HG02870 (cell line): ENCODE data around the gene RPS6KB2.

Source experiments
- ATAC-seq: cut with Tn5 transposase; IDR thresholded peaks from one replicate; pipeline ENCODE4 v1.9.1; 2021; ENCODE audit warnings: mild to moderate bottlenecking, moderate library complexity; ENCODE audit not compliant: unreplicated experiment

The RPS6KB2 gene

DNA sequence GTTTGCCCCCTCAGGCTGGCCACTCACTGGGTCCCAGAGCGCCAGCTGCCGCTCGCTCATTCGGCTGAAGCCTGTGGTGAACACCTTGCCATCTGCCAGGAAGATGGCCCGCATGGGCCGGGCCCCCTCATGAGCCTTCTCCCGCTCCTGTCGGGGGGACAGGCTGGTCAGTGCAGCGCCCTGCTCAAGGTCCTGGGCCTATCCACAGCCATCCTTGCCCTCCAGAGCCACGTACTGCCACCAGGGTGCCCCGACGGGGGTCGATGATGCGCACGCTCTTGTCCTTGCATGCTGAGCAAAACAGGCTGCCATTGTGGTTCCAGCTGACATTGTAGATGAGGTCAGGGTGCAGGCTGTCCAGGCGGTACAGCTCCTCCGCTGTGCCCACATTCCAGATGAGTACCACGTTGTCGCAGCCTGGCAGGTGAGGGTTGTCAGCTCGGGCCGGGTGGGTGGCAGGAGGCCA, 12.8 kb downstream of the RPS6KB2 start:
- no peak for ATAC-seq

DNA sequence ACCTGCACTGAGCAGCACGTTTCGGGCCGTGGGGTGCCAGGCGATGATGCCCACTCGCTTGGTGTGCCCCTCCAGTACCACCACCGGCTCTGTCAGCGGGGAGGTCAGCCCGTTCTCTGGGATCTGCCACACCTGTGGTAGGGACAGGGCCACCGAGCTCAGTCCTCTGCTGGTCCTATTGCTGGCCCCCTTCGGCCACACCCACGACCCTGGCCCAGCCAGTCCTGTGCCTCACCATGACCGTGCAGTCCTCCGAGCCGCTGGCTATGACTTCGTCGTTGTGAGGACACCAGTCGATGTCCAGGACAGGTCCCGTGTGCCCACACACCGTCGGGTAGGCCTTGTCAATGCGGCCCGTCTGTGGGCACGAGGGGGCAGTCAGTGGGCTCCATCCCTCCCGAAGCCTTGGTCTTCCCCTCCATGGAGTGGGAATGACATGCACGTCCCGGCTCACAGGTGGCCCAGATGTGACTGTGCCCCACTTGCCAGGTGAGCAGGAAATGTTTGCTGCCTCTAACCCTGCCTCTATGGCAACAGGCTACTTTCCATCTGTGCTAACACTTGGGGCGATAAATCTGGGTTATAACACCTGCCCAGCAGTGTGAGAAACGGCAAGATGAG, 13.5 kb downstream of the RPS6KB2 start:
- no peak for ATAC-seq

DNA sequence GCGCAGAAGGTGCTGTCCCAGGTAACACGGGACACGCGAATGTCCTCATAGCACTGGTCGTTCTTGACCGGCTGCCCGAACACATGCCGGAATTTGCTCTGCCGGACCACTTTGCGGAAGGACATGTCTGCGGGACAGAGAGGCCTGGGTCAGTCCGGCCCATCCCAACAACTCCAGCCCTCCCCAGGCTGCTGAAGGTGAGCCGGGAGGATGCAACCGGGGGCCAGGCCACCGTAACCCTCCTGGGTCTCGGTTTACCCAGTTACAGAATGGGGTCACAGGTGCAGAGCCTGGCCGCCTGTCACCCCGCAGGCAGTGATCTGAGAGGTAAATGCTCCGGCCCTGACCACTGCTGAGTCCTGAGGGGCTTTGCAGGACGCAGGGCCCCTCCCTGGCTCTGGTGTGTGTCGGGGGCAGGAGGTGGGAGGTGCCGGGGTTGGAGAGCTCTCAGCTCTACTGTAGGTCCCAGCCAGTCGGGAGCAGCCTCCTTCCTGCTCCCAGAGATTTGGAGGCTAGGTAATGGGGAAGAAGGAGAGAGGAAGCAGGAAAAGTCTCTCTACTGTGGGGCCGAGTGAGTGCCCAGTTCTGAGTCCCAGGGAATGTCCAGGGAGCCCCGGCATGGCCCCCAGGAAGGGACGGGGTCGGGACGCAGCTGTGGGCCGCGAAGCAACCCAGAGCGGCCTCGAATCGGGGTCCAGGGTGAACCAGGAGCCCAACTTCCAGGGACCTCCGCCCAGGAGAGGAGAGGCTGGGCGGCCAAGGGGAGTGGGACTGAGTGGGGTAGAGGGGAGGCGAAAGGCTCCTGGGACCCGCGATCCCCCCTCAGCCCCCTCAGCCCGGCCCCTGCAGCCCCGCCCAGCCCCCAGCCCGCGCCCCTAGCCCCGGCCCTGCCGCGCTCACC, 14.5 kb downstream of the RPS6KB2 start:
- ATAC-seq: no peak

DNA sequence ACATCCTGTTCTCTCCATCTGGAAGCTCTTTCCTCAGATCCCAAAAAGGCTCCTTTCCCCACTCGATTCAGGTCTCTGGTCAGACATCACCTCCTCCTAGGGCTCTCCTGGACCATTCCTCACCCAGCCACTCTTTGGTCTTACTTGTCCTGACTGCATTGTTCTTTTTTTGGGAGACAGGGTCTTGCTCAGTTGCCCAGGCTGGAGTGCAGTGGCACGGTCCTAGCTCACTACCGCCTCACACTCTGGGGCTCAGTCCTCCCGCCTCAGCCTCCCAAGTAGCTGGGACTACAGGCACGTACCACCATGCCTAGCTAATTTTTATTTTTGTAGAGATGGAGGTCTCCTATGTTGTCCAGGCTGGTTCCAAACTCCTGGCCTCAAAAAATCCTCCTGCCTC, 17.2 kb downstream of the RPS6KB2 start:
- no peak for ATAC-seq

DNA sequence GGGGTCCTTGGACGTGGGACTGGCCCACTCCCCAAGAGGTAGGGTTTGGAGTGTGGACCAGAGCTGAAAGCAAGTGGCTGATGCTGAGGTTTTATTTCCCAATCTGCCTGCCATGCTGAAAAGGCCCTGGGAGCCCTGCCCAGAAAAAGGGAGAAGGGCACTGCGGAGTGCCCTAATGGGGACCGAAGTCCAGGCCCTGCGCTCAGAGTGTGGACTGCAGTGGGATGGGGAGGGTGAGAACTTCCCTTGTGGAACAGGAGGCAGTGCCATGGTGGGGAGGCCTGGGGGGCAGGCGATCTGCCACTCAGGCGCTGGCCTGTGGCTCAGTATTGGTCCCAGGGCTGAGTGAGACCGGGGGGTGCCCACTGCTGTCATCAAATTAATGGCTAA, 19.9 kb downstream of the RPS6KB2 start:
- no peak for ATAC-seq

DNA sequence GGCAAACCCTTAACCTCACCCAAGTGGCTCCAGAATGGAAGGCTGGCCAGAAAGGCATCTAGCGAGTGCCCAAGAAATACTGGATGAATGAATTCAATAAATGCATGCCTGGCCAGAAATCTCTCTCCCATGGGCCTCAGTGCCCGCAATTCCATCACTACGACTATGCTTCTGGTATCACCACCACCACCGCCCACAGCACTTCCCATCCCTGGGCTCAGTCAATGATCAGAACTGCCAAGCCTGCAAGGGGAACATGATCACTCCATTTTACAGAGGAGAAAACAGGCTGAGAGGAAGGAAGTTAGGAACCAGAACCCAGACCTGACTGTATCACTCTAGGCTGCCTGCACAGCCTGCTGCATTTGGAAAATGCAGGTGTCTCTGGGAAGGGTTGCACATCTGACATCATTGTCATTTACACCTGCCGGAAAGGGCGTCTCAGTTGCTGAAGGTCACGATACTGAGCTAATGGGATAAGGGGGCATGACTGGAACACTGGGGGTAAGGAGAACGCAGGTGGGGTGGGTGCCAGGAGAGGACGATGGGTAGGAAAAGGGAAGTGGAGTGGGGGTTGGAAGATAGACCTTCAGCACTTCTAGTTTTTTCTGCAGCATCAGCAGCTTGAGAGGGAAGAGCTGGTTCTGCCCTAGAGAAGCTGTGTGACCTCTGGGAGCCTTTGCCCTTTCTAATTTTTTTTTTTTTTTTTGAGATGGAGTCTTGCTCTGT, 21.0 kb downstream of the RPS6KB2 start:
- no peak for ATAC-seq

DNA sequence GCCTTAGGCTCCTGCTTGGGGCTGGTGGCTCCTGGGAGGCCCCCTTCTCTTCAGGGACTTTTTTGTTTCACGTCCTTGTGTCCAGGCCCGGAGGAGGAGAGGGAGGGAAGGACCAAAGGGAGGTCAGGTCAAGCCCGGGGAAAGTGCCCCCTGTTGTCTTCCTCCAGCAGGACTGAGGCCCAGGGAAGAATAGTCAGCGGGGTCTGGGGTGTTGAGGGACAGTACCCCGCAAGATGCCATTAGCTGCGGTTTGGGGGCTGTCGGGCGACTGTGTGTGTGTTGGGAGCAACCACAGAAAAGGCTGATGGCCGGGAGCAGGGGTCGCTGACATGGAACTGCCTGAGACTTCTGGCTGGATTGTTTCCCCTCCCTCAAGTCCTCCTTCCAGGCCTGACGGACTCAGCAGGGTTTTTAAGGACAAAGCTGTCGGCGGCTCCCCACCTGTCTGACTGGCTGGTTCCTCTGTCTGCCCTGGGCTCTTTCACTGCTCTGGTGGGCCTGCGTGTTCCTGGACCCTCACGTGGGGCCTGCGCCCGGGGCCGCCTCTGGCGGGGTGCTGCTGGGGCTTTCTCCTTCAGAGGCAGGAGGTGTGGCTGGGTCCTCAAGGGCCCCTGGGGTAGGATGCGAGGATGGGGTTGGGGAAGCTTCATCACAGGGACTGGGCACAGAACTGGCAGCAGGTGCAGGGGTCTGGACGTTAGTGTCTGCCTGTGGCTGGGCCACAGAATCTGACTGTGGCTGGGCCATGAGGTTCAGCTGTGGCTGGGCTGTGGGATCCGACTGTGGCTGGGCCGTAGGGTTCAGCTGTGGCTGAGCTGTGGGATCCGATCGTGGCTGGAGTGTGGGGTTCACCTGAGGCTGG, 22.7 kb downstream of the RPS6KB2 start:
- ATAC-seq: no peak

DNA sequence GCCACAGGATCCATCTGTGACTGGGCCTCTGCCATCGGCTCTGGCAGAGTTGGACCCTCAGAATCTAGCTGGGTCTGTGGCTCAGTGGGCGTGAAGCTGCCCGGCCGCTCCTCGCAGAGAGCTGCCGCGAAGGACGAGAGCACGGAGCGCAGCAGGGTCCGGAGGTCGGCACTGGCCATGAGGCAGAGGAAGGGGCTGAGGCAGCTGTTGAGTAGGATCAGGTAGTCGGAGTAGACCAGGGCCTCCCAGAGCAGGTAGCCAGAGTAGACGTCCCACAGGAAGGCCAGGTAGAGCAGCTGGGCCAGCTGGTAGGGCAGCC, 23.3 kb downstream of the RPS6KB2 start:
- no peak for ATAC-seq

DNA sequence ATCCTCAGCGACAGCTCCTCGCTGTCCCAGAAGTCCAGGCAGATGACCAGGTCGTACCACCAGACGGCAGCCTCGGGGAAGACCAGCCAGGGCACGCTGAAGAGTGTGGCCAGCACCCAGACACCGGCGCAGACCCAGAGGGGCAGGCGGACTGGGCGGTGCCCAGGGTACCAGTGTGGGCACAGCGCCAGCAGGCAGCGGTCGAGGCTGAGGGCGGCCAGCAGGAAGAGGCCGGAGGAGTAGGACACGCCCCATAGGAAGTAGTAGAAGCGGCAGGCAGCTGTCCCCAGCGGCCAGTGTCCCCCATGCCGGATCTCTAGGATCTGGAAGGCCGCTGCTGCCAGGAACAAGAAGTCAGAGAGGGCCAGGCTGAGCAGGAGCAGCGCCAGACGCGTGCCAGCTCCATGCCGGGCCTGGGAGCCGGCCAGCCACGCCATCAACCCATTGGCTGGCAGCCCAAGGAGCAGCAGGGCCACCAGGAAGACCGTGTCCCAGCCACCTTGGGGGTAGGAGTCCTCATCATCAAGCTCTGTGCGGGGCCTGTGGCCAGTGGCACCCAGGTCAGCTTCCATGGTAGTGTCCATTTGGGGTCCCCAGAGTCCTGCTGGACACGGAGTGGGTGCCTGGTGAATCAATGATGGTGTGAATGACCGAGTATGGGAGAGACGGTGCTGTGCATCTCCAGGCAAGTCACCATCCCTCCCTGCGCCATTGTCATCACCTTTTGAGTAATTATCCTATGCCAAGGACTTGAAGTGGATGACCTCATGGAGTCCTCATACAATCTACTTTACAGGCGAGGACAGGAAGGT, 24.1 kb downstream of the RPS6KB2 start, which contains the start of gene GPR152:
TSS of gene GPR152 (minus strand) at position 589 of the 812 bp plus-strand sequence. CDS start at position 584, 5 bp downstream.
- no peak for ATAC-seq

DNA sequence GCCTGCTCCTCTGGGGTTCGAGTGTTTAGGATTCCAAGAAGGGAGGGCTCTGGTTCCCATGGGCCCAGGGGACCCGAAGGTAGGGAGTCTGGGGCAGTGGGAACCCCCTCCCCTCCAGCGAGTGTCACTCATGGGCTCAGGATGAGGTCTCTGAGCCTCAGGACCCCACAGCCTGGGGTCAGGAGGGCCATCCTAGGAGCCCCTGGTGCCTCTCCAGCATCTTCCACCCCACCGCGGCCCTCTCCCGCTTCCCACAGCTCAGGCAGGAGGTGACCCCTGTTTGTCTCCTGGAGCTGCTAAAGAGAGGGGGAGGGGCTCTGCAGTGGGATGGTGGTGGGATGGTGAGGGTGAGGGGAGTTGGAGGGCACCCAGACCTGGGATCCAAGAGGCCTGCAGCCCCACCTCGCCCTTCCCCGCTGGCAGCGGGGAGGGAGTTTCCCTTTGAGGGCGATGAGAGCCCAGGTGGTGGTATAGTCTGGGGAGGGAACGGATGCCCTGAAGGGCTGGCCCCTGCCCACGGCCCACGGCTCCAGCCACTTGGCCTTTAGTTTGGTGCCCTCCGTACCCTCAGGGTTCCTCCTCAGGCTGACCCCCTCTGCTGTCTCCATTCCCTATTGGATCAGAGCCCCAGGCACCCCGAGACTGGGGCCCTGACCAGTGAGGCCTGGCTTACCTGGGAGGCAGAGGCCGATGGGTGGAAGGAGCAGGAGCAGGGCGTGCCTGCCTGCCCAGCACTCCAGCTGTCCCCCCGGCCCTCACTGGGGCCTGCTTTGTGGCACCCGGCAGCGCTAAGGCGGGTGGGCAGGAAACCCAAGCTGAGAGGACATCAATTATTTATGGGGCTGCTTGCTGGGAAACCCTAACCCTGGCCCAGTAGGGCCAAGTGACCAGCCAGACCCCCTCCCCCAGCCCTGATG, 25.8 kb downstream of the RPS6KB2 start:
- ATAC-seq: no peak

DNA sequence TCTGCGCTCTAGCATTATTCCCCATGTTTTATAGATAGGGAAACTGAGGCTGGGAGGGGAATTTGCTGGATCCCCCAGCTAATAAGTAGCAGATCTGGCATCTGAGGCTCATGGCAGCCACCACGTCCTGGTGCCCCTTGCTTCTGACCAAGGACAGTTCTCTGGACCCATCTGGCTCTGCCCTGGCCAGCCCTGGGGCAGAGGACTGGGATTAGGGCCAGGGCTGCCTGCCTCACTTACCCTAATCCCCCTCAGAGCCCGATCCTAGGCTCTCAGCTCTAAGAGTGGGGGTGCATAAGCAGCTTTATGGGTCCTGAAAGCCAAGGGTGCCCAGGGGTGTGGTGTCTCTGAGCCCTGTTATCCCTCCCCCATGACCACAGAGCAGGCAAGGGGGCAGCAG, 26.8 kb downstream of the RPS6KB2 start, which contains the start of gene CABP4:
TSS of gene CABP4 (plus strand) at position 301 of the 400 bp plus-strand sequence. CDS start at position 371, 70 bp downstream.
- no peak for ATAC-seq

DNA sequence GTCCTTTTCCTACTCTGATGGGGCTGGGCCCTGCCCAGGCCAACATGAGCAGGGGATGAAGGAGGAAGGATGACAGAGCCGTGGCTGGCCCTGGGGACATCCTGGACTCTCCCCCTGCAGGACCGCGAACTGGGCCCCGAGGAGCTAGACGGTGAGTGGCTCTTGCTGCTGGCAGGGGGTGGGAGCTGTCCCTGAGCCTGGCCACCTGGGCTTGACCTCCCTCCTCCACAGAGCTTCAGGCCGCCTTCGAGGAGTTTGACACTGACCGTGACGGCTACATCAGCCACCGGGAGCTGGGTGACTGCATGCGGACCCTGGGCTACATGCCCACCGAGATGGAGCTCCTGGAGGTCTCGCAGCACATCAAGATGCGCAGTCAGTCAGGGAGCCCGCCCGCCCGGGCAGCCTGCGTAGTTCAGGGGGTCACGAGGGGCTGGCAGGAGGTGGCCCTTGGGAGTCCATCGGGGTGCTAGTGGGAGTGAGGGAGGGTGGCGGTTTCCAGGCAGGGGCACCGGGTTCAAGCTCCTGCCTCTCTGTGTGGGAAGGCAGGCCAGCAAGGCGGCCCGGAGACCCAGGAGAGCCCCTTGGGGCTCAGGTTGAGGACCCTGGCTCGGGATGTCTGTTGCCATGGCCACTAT, 27.9 kb downstream of the RPS6KB2 start:
- no peak for ATAC-seq

DNA sequence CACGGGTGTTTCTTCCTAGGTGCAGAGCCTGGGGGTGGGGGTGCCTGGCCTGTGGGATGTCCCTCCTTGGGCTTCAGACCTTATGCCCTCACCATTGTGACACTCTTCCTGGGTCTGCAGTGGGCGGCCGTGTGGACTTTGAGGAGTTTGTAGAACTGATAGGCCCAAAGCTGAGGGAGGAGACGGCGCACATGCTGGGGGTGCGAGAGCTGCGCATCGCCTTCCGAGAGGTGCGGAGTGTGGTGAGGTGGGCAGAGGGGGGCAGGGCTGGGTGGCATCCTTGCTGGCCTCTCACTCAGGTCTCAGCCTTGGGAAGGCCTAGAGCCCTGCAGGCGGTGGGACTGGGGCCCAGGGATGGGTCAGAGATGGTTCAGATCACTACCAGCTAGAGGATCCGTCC, 29.2 kb downstream of the RPS6KB2 start:
- no peak for ATAC-seq

DNA sequence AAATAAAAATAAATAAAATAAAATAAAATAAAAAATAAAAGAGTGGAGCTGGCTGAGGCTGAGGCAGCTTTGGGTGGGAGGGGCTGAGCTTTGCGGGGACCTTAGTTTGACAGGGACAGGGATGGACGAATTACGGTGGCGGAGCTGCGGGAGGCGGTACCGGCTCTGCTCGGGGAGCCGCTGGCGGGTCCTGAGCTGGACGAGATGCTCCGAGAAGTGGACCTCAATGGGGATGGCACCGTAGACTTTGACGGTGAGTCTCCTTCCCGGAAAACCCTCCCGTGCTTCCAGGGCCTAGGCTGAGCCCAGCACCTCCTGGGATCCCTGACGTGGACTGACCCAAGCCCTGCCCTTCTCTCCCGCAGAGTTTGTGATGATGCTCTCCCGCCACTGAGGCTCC, 30.0 kb downstream of the RPS6KB2 start:
- no peak for ATAC-seq

DNA sequence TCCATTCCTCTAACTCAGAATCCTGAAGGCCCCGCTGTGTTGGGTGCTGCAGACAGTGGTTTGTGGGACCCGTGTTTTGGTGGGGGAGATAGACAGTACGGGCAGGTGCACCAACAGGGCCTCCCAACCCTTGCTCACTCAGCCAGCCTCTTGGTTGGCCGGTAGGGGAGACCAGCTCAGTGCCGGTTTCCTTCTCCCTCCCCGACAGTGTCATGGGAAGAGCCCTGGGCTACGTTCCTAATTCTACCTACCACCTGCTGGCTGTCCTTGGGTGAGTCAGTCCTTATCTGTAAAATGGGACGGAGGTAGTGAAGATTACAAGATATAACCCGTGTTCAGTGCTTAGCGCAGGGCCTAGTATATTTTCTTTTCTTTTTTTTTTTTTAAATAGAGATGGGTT, 34.9 kb downstream of the RPS6KB2 start:
- ATAC-seq: no peak

DNA sequence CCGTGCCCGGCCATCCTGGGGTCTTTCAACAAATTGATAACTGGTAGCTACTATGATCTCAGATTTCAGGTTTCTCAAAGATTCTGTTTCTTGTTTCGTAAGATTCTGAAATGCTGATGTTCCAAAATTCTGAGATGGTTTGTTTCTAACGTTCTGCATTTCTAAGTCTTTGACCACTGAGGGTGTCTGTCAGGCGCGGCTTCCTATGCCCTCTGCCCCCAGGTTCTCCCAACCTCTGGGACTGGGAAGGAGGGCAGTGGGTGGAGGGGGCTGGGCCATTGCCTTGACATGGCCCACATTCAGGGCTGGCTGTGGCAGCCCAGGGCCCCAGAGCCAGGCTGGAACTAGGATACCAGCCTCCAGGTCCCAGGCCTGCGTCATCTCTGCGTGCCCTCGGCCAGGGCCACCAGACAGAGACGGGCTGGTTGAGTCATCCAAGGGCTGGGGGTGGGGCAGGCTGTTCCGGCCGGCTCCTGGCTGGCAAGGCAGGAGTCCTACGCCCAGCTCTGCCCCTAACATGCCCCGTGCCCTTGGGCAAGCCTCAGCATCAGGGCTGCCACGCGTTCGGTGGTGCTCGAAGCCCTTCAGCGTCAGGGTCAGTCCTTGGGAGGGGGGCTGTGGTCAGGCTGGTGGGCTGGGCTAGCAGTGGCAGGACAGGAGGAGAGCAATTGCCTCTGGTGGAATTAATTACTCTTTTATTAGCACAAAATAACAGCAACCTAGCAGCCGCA, 35.6 kb downstream of the RPS6KB2 start:
- no peak for ATAC-seq

DNA sequence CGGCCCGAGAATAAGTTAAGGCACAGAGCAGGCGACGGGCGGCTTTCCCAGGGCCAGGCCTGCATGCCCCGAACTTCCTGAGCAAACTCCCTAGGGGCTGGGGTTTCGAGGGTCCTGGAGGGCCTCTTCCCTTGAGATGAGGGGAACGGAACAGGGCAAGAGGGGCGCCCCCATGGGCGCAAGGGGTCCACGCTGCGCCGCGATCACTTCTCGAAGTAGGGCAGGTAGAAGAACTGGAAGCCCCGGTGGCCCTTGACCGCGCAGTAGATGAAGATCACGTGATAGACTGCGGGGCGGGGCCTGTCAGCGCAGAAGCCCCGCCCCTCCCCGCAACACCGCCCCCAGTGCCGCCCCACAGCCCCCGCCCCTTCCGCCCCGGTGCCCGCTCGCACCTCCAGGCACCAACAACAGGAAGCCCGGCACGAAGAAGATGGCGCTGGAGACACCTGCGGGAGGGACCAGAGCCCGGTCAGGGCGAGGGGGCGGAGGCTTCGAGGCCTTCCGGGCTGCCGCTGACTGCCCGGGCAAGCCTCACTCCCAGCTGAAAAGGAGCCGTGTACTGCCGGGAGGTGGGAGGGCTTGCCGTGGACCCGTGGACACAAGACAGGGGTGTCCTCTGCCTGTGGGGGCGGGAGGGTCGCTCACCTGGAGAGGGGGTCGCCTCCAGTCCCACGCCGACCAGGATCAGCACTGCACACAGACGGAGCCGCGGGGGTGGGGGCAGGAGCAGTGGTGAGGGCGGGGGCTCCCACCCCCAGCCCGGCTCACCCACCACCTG, 36.3 kb downstream of the RPS6KB2 start:
- ATAC-seq: peak; percentile 48
